ENCODE measurements around the gene USB1. TPM values are rescaled to one million over a fixed set of nuclear protein-coding genes. Genes with fewer than 3 reads are reported as not detected.

USB1 gene, protein sequence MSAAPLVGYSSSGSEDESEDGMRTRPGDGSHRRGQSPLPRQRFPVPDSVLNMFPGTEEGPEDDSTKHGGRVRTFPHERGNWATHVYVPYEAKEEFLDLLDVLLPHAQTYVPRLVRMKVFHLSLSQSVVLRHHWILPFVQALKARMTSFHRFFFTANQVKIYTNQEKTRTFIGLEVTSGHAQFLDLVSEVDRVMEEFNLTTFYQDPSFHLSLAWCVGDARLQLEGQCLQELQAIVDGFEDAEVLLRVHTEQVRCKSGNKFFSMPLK
- total RNA-seq = 10 to 100 TPM; 18.8 to 42.5 (median 33.4) TPM

DNA sequence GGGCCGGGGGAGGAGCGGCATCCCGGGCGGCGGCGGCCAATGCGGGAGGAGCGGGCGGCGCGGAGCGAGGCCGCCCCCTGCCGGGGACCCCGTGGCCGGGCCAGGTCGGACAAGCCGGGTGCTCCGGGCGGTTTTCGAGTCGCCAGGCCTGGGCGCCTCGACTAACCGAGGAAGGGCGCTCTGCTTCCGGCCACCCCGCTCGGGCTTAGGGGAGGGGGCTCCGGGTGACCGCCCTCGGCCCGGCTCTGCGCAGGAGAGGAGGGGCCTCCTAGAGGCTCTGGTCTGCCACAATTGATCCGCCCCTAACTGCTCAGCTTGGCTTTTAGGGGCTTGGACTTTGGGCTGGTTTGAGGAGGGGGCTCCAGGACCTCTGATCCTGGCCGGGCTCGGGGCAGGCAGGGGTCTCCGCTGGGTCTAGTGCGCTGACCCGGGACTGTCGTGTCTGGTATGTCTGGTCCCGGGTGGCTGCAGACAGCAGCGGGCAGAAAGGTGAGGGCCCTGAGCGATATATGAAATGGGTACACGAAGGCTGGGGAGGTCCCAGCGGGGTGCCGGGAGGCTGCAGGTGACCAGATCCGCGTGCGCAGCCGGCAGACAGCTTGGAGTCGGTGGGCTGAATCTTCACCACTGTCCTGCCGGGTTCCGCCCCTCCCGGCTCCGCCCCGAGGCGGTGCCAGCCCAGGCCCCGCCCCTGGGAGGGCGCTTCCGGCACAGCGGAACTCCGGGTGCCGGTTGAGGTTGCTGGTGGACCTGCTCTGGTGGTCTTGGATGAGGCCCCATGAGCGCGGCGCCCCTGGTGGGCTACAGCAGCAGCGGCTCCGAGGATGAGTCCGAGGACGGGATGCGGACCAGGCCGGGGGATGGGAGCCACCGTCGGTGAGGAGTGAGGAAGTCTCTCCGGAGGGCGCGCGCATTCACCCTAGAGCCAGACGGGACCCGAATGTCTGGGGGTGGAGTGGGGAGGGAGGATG lies at the start of gene USB1:
USB1 (plus strand) TSS at position 702 of the 971 bp plus-strand sequence; CDS start at position 779, 77 bp downstream.
- TF ChIP-seq, protein P1, sequence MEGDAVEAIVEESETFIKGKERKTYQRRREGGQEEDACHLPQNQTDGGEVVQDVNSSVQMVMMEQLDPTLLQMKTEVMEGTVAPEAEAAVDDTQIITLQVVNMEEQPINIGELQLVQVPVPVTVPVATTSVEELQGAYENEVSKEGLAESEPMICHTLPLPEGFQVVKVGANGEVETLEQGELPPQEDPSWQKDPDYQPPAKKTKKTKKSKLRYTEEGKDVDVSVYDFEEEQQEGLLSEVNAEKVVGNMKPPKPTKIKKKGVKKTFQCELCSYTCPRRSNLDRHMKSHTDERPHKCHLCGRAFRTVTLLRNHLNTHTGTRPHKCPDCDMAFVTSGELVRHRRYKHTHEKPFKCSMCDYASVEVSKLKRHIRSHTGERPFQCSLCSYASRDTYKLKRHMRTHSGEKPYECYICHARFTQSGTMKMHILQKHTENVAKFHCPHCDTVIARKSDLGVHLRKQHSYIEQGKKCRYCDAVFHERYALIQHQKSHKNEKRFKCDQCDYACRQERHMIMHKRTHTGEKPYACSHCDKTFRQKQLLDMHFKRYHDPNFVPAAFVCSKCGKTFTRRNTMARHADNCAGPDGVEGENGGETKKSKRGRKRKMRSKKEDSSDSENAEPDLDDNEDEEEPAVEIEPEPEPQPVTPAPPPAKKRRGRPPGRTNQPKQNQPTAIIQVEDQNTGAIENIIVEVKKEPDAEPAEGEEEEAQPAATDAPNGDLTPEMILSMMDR (IDR thresholded peaks at IDR 0.05) = no peak
- DNase-seq (ENCODE audit: low spot score) (peak; percentile 41), ATAC-seq (ENCODE audit: low FRiP score) (peak; percentile 88)

DNA sequence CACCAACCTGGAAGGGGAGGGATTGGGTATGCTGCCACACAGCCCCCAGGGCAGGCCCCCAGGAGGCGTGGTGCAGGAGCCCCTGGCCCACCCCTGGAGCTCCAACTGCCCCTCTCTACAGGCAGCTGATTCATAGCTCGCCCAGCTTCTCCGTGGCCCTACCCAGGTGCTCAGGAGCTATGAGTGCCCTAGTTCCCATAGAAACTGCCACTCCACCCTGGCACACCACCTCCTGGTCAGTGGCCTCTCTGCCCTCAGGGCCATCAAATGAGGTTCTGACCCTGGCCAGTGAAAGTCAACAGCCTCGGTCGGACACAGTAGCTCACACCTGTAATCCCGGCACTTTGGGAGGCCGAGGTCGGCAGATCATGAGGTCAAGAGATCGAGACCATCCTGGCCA lies 48.3 kb upstream of the USB1 start:
- ATAC-seq (ENCODE audit: low FRiP score) (no peak), DNase-seq (ENCODE audit: low spot score) (no peak)
- TF ChIP-seq, protein P1 (IDR thresholded peaks at IDR 0.05) = no peak

DNA sequence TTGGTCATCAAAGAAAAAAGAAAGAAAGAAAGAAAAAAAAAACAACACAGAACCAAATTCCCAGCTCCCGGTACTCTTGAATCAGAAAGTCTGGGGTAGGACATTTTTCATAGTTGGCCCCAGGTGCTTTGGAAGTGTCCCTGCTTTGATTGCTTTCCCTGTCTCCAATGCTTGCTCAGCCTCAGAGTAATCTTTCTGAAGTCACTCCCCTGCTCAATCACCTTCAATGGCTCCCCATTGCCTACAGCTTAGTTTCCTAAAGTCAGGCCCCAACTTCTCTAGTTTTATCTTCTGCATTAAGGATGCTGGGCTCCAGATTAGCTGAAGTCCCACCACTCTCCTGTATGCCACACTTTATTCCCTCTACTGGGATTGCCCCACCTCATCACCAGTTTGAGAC lies 47.4 kb upstream of the USB1 start:
- DNase-seq (ENCODE audit: low spot score) (no peak), ATAC-seq (ENCODE audit: low FRiP score) (no peak)

DNA sequence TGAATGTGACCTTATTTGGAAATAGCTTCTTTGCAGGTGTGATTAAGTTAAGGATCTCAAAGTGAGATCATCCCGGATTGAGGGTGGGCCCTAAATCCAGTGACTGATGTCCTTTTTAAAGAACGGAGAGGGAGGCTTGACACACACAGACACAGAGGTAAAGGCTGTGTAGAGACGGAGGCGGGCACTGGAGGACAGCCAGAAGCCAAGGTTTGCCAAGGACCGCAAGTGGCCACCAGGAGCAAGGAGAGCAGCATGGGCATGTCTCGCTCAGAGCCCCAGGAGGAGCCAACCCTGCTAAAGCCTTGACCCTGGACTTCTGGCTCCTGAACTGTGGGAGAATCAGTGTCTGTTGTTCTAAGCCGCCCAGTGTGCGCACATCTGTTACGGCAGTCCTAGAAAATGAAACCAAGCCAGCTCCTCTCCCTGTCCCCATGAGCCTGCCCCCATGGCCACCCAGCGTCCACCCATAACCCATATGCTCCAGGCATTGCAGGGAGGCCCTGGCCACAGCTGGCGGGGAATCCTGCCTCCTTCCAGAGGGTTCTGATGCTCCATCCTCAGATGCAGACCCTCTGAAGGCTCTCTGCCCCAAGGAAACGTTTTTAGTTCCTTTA lies 45.5 kb upstream of the USB1 start:
- ATAC-seq (ENCODE audit: low FRiP score) (no peak), DNase-seq (ENCODE audit: low spot score) (no peak)
- TF ChIP-seq, protein P1 (IDR thresholded peaks at IDR 0.05) = no peak

More for the DNA sequence above, 47.4 kb upstream of the USB1 start:
- TF ChIP-seq, protein P1 (IDR thresholded peaks at IDR 0.05) = no peak

DNA sequence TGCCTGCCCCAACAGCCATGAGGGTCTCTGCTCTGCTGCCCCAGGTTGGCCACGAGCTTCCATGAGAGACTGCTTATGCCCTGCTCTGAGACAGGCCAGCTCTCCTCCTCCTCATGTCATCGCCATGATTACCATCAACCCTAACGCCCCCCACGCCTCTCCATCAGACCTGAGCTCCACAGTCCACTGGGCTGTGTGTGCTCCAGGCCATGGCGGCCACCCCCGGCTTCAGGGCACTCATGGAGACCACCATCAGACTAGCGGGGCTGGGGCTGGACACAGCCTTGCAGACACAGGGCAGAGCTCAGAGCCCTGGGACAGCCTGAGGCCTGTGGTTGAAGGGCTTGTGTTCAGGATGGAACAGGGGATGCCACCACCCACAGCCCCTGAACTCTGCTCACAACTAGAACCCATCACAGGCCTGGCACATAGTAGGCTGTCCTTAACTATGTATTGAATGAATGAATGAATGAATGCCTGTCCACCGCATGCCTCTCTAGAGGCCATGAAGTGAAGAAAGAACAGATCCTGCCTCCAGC lies 44.9 kb upstream of the USB1 start:
- TF ChIP-seq, protein P1 (IDR thresholded peaks at IDR 0.05) = no peak
- no peak for ATAC-seq (ENCODE audit: low FRiP score)
- no peak for DNase-seq (ENCODE audit: low spot score)

DNA sequence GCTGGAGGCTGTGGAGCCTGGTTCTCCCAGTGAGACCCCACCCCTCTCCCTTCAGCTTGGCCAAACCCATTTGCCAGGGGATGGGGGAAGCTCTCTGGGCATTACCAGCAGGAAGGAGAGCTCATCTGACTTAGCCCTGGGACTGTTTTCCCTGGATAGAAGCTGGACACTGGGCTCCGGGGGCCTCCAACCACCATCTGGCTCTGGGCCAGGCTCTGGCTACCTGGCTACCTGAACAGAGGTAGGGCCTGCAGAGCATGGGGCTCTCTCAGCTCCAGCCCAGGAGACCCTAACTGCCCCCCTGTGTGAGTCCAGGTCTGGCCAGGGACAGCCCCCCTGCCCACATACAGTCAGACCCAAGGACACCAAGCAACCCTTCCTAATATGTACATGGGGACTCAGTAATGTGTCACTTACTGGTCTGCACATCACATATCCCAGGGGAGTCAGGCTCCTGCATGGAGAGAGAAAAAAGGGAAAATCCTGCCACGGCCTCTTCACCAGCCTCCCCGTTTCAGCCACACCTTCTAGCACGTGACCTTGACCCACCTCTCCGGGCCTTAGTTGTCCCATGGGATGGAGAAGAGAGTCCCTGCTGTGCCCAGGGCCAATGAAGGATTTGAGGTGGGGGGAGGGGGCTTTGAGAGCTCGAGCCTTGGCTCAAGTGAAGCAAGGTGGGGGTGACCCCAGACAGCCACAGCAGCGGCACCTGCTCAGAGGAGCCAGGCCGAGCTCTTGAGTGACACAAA lies 44.1 kb upstream of the USB1 start:
- TF ChIP-seq, protein P1 (IDR thresholded peaks at IDR 0.05) = no peak
- DNase-seq (ENCODE audit: low spot score) (no peak), ATAC-seq (ENCODE audit: low FRiP score) (no peak)

Data from omental fat pad (tissue), 4 donors.